H1 (cell line): ENCODE results near the gene SIDT1. TPM values are rescaled to one million over a fixed set of nuclear protein-coding genes. Genes with fewer than 3 reads are reported as not detected.

Source experiments
- CTCF ChIA-PET: fragments of 300-600 bp; sonication (Branson Sonifier 250); formaldehyde crosslinking; loops from one replicate; lab custom pipeline; 2021; ENCODE audit not compliant: partially characterized antibody; lab: Charles Lee
- POLR2A ChIA-PET: fragments of 300-600 bp; sonication (Branson Sonifier 250); formaldehyde crosslinking; loops from one replicate; lab custom pipeline; 2021; ENCODE audit warnings: inconsistent platforms; ENCODE audit not compliant: partially characterized antibody; lab: Charles Lee
- DNase-seq, 2 experiments: peaks; one replicate each; pipeline versions ENCODE4 v3.0.0 to v3.0.0-alpha.2; 2010 to 2022; ENCODE audit warnings: low spot score in 2 of 2, low read depth in 1 of 2, mixed read lengths in 1 of 2
- FAIRE-seq: peaks from 2 replicates; lab custom pipeline; 2011; peaks lifted over from hg19 to GRCh38; lab: Jason Lieb, UNC
- H2AFZ ChIP-seq: 2 replicates; pipeline ENCODE4 v1.8.1; 2012; ENCODE audit warnings: low read length, inconsistent platforms
- H2AK5ac ChIP-seq: 2 replicates; pipeline ENCODE4 v1.6.1; 2013; ENCODE audit warnings: low read depth, low read length
- H2BK120ac ChIP-seq: replicated peaks from 2 replicates; pipeline ENCODE3; 2013; ENCODE audit warnings: low read depth, low read length, inconsistent platforms
- H2BK12ac ChIP-seq: 2 replicates; pipeline ENCODE4 v1.6.1; 2013; ENCODE audit warnings: low read depth, low read length
- H2BK15ac ChIP-seq: 2 replicates; pipeline ENCODE4 v1.6.1; 2013; ENCODE audit warnings: low read length
- H2BK20ac ChIP-seq: 2 replicates; pipeline ENCODE4 v1.6.1; 2013; ENCODE audit warnings: low read length
- H2BK5ac ChIP-seq: 2 replicates; pipeline ENCODE4 v1.6.1; 2013; ENCODE audit warnings: low read depth, low read length
- H3K14ac ChIP-seq: 2 replicates; pipeline ENCODE4 v1.6.1; 2013; ENCODE audit warnings: inconsistent platforms; ENCODE audit not compliant: insufficient read length
- H3K18ac ChIP-seq: 2 replicates; pipeline ENCODE4 v1.6.1; 2013; ENCODE audit warnings: low read length; ENCODE audit errors: extremely low read depth
- H3K23ac ChIP-seq: 2 replicates; pipeline ENCODE4 v1.6.1; 2013; ENCODE audit warnings: inconsistent platforms; ENCODE audit not compliant: insufficient read length
- H3K23me2 ChIP-seq: 2 replicates; pipeline ENCODE4 v1.6.1; 2013; ENCODE audit warnings: low read depth, low read length
- H3K27ac ChIP-seq: 2 replicates; pipeline ENCODE4 v1.6.1; 2011; ENCODE audit warnings: low read depth, low read length, inconsistent platforms
- H3K27me3 ChIP-seq, 4 experiments: replicated peaks in 1 of 4; 1 replicate in 1 of 4; 2 replicates in 3 of 4; pipeline versions ENCODE4 v1.6.1 to v1.8.1; 2011 to 2013; ENCODE audit warnings: low read length in 3 of 4, mild to moderate bottlenecking in 3 of 4, inconsistent platforms in 2 of 4, mixed read lengths in 2 of 4, moderate library complexity in 1 of 4; ENCODE audit not compliant: control insufficient read depth in 3 of 4, insufficient read depth in 3 of 4; ENCODE audit errors: extremely low read depth in 1 of 4
- H3K36me3 ChIP-seq, 4 experiments: 2 replicates each; pipeline versions ENCODE4 v1.6.1 to v1.8.1; 2011 to 2013; ENCODE audit warnings: mild to moderate bottlenecking in 4 of 4, low read length in 3 of 4, moderate library complexity in 2 of 4, control low read depth in 1 of 4, inconsistent platforms in 1 of 4; ENCODE audit not compliant: insufficient read depth in 4 of 4, control insufficient read depth in 2 of 4
- H3K4ac ChIP-seq: replicated peaks from 2 replicates; pipeline ENCODE3; 2013; ENCODE audit warnings: low read length, low read depth, mixed read lengths, inconsistent platforms; ENCODE audit not compliant: insufficient read length
- H3K4me1 ChIP-seq, 4 experiments: replicated peaks in 1 of 4; 1 replicate in 1 of 4; 2 replicates in 3 of 4; pipeline versions ENCODE4 v1.6.1 to v1.8.1; 2011 to 2013; ENCODE audit warnings: low read length in 3 of 4, inconsistent platforms in 2 of 4, mixed read lengths in 1 of 4; ENCODE audit not compliant: insufficient read depth in 4 of 4, control insufficient read depth in 3 of 4
- H3K4me2 ChIP-seq, 2 experiments: 2 replicates each; pipeline versions ENCODE4 v1.6.1 to v1.8.1; 2011 to 2013; ENCODE audit warnings: low read depth in 2 of 2, low read length in 2 of 2, control low read depth in 1 of 2, inconsistent platforms in 1 of 2, mild to moderate bottlenecking in 1 of 2; ENCODE audit not compliant: insufficient read depth in 1 of 2
- H3K4me3 ChIP-seq, 4 experiments: fragments of 200-600, 300-600 bp in 1 of 4; sonication (generic), shearing (Covaris generic), sonication (Bioruptor Twin) in 1 of 4; 2 replicates each; pipeline versions ENCODE4 v1.5.1 to v1.8.1; 2011 to 2016; ENCODE audit warnings: low read length in 4 of 4, low read depth in 3 of 4, control low read depth in 2 of 4, inconsistent platforms in 2 of 4, mild to moderate bottlenecking in 2 of 4, mixed read lengths in 1 of 4, moderate library complexity in 1 of 4; ENCODE audit not compliant: insufficient read depth in 2 of 4; ENCODE audit errors: extremely low read depth in 1 of 4
- H3K56ac ChIP-seq: replicated peaks from 2 replicates; pipeline ENCODE3; 2013; ENCODE audit warnings: low read depth, mild to moderate bottlenecking, mixed read lengths, low read length, inconsistent platforms; ENCODE audit not compliant: insufficient read length
- H3K79me1 ChIP-seq: 2 replicates; pipeline ENCODE4 v1.6.1; 2013; ENCODE audit warnings: low read depth, low read length, control low read depth
- H3K79me2 ChIP-seq, 2 experiments: 2 replicates each; pipeline versions ENCODE4 v1.6.1 to v1.8.1; 2012 to 2013; ENCODE audit warnings: low read length in 2 of 2, mild to moderate bottlenecking in 2 of 2, inconsistent platforms in 1 of 2; ENCODE audit not compliant: insufficient read depth in 2 of 2, control insufficient read depth in 1 of 2
- H3K9ac ChIP-seq, 4 experiments: replicated peaks in 1 of 4; 1 replicate in 1 of 4; 2 replicates in 3 of 4; pipeline versions ENCODE4 v1.6.1 to v1.8.1; 2011 to 2013; ENCODE audit warnings: low read depth in 3 of 4, low read length in 3 of 4, control low read depth in 2 of 4, mild to moderate bottlenecking in 2 of 4, moderate library complexity in 2 of 4, inconsistent platforms in 1 of 4; ENCODE audit errors: extremely low read depth in 1 of 4
- H3K9me3 ChIP-seq, 2 experiments: 2 replicates each; pipeline versions ENCODE4 v1.6.1 to v1.8.1; 2012 to 2013; ENCODE audit warnings: mild to moderate bottlenecking in 2 of 2, moderate library complexity in 2 of 2, control low read depth in 1 of 2, inconsistent platforms in 1 of 2, low read depth in 1 of 2, low read length in 1 of 2, mixed read lengths in 1 of 2; ENCODE audit not compliant: insufficient read depth in 2 of 2
- H4K20me1 ChIP-seq, 2 experiments: replicated peaks in 1 of 2; 2 replicates each; pipeline versions ENCODE3 to v1.8.1; 2011 to 2013; ENCODE audit warnings: inconsistent platforms in 2 of 2, low read length in 2 of 2, mild to moderate bottlenecking in 1 of 2; ENCODE audit not compliant: insufficient read depth in 2 of 2, control insufficient read depth in 1 of 2
- H4K5ac ChIP-seq: 2 replicates; pipeline ENCODE4 v1.6.1; 2013; ENCODE audit warnings: low read length, low read depth, mixed read lengths, inconsistent platforms; ENCODE audit not compliant: insufficient read length
- H4K8ac ChIP-seq: 2 replicates; pipeline ENCODE4 v1.8.0; 2013; ENCODE audit warnings: mild to moderate bottlenecking, moderate library complexity, low read length, inconsistent platforms; ENCODE audit not compliant: insufficient read depth; ENCODE audit errors: extremely low read depth
- H4K91ac ChIP-seq: replicated peaks from 2 replicates; pipeline ENCODE3; 2013; ENCODE audit warnings: low read length, mixed read lengths, inconsistent platforms; ENCODE audit not compliant: insufficient read length
- CHD1 ChIP-seq: IDR thresholded peaks from 2 replicates; pipeline ENCODE4 v1.6.1; 2012; ENCODE audit warnings: low read depth, low read length, improper control_type of control experiment
- EZH2 ChIP-seq: fragments of 200-600 bp; sonication (generic); IDR thresholded peaks from 2 replicates; pipeline ENCODE4 v1.7.1; 2012; ENCODE audit warnings: low read depth, mild to moderate bottlenecking, moderate library complexity, low read length, inconsistent platforms; ENCODE audit not compliant: severe bottlenecking
- GTF2F1 ChIP-seq: IDR thresholded peaks from 2 replicates; pipeline ENCODE4 v1.6.1; 2012; ENCODE audit warnings: low read depth, low read length, improper control_type of control experiment, borderline replicate concordance
- HDAC6 ChIP-seq: IDR thresholded peaks from one replicate; pipeline ENCODE4 v1.7.1; 2012; ENCODE audit warnings: low read depth, mild to moderate bottlenecking, inconsistent platforms, low read length, moderate library complexity
- KDM4A ChIP-seq: IDR thresholded peaks from one replicate; pipeline ENCODE4 v1.7.1; 2012; ENCODE audit warnings: low read depth, mild to moderate bottlenecking, moderate library complexity, low read length, inconsistent platforms; ENCODE audit not compliant: severe bottlenecking
- KDM5A ChIP-seq: fragments of 200-600 bp; IDR thresholded peaks from 2 replicates; pipeline ENCODE4 v1.7.1; 2012; ENCODE audit warnings: mild to moderate bottlenecking, low read length, inconsistent platforms, mixed read lengths
- MAFK ChIP-seq: IDR thresholded peaks from 2 replicates; pipeline ENCODE4 v1.6.1; 2012; ENCODE audit warnings: low read depth, mild to moderate bottlenecking, improper control_type of control experiment, low read length
- POLR2A ChIP-seq, 2 experiments: IDR thresholded peaks; 1 replicate in 1 of 2; 2 replicates in 1 of 2; pipeline ENCODE4 v1.6.1; 2011; ENCODE audit warnings: low read depth in 2 of 2, low read length in 2 of 2, mild to moderate bottlenecking in 2 of 2; ENCODE audit errors: control extremely low read depth in 1 of 2
- RAD21 ChIP-seq, 2 experiments: IDR thresholded peaks in 1 of 2; conservative IDR thresholded peaks in 1 of 2; 2 replicates each; pipeline ENCODE4 v1.6.1; 2011; ENCODE audit warnings: low read depth in 2 of 2, low read length in 2 of 2, improper control_type of control experiment in 1 of 2, inconsistent platforms in 1 of 2, mild to moderate bottlenecking in 1 of 2, moderate library complexity in 1 of 2
- RXRA ChIP-seq: IDR thresholded peaks from 2 replicates; pipeline ENCODE4 v1.6.1; 2011; ENCODE audit warnings: low read depth, mild to moderate bottlenecking, low read length, moderate library complexity; ENCODE audit not compliant: insufficient read depth
- SIN3A ChIP-seq, 2 experiments: IDR thresholded peaks in 1 of 2; conservative IDR thresholded peaks in 1 of 2; 2 replicates each; pipeline ENCODE4 v1.6.1; 2011 to 2012; ENCODE audit warnings: low read length in 2 of 2, improper control_type of control experiment in 1 of 2, low read depth in 1 of 2, mild to moderate bottlenecking in 1 of 2
- SUZ12 ChIP-seq: fragments of 200-600 bp; sonication (generic); IDR thresholded peaks from 2 replicates; pipeline ENCODE4 v1.6.1; 2012; ENCODE audit warnings: mild to moderate bottlenecking, inconsistent platforms, low read length, moderate library complexity, mixed read lengths
- TAF1 ChIP-seq: IDR thresholded peaks from 2 replicates; pipeline ENCODE4 v1.6.1; 2011; ENCODE audit warnings: mild to moderate bottlenecking, low read depth, low read length
- TEAD4 ChIP-seq: IDR thresholded peaks from 2 replicates; pipeline ENCODE4 v1.6.1; 2012; ENCODE audit warnings: low read depth, low read length, inconsistent platforms, mixed read lengths
- WGBS, 2 experiments: shearing (Covaris generic) in 1 of 2; methylation state at CpG; one replicate each; pipeline versions ENCODE4 v1.1.6 to v1.1.7; 2013 to 2015; ENCODE audit warnings: low lambda C conversion rate in 2 of 2, mixed read lengths in 2 of 2, inconsistent platforms in 1 of 2, low coverage in 1 of 2, missing lambda C conversion rate in 1 of 2; ENCODE audit not compliant: insufficient replicate concordance in 2 of 2, insufficient coverage in 1 of 2, insufficient read length in 1 of 2; ENCODE audit errors: extremely low coverage in 1 of 2, missing lambda C conversion rate in 1 of 2; 5-methylcytosine and 5-hydroxymethylcytosine counted together
- polyA plus RNA-seq, 7 experiments: library from polyadenylated mRNA; depleted of rRNA in 3 of 7; stranded (reverse) in 5 of 7; unstranded in 2 of 7; fragments of >200 nt in 5 of 7; fragments of 200-250 nt in 2 of 7; gene quantifications; 1 replicate in 5 of 7; 2 replicates in 1 of 7; 4 replicates in 1 of 7; pipeline versions ENCODE4 v1.2.1 to v1.2.3, GENCODE V29; 2011 to 2013; ENCODE audit warnings: missing spikeins in 2 of 7, mixed read lengths in 2 of 7
- total RNA-seq: library from RNA; stranded (reverse); fragmentation: NEBNext Ultra II Directional; extraction: Animal tissue kit (Norgen Biotek cat#: 25700); gene quantifications from 2 replicates; pipeline ENCODE4 v1.2.1, GENCODE V29; 2021

The SIDT1 gene
- total and polyA plus RNA-seq, 2 of the 8 experiments (the other 6 are each of a cell fraction or from before 2014, with no cell fraction given), result 0.06 TPM; not detected in 1

DNA sequence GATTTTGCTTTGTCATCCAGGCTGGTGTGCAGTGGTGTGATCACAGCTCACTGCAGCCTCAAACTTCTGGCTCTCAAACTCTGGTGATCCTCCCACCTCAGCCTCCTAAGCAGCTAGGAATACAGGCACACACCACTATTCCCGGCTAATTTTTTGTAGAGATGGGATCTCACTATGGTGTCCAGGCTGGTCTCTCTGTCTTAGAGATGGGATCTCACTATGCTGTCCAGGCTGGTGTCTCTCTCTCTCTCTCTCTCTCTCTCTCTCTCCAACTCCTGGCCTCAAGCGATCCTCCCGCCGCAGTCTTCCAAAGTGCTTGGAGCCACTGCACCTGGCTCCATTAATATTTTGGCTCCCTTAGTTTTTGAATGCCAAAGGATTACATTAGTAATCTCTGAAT is 146.4 kb downstream of the SIDT1 start:
- no peaks in the 10 kb centered on the region for H3K79me1 ChIP-seq
- H2BK12ac ChIP-seq, result no peak overlapping the region
- peaks cover 0 to 5% (median 1%) of the 10 kb centered on the region in 4 experiments; a peak in 3 of 8 replicates for H3K36me3 ChIP-seq
- H4K91ac ChIP-seq, result no peak overlapping the region
- 97% methylated on average over 4 of the region's 4 CpGs; no CpG with 5 or more reads in 1 of the 2 experiments for WGBS, 2 experiments
- H3K9me3 ChIP-seq, result no peaks in the 10 kb centered on the region
- POLR2A ChIA-PET, result interaction anchor here (0.7 kb wide), 1 partner anchor 209 kb away, joined by 3 read pairs; no protein-coding TSS in a partner anchor
- no peaks in the 10 kb centered on the region for H3K23me2 ChIP-seq
- no peak overlapping the region for H3K9ac ChIP-seq
- H4K5ac ChIP-seq, result no peak overlapping the region
- H4K20me1 ChIP-seq, result no peaks in the 10 kb centered on the region
- no peaks in the 10 kb centered on the region for H3K27me3 ChIP-seq
- TF ChIP-seq KDM4A, result no peak
- no peak for TF ChIP-seq EZH2
- TF ChIP-seq CHD1, result no peak
- no peak for TF ChIP-seq GTF2F1
- TF ChIP-seq TEAD4, result no peak
- no peak for TF ChIP-seq SUZ12
- no peak for TF ChIP-seq RXRA
- no peak for TF ChIP-seq TAF1
- TF ChIP-seq RAD21 (IDR thresholded peaks at IDR 0.05 in 1 of 2, conservative IDR thresholded peaks at IDR 0.05 in 1 of 2; ENCODE audit: low read depth in 2 of 2, low read length in 2 of 2), result no peak
- TF ChIP-seq SIN3A (conservative IDR thresholded peaks at IDR 0.05 in 1 of 2, IDR thresholded peaks at IDR 0.05 in 1 of 2; ENCODE audit: low read depth in 1 of 2, low read length in 2 of 2), result no peak
- no peak for TF ChIP-seq MAFK
- TF ChIP-seq POLR2A (IDR thresholded peaks at IDR 0.05; ENCODE audit: control extremely low read depth in 1 of 2, low read depth in 2 of 2, low read length in 2 of 2), result no peak
- no peak for TF ChIP-seq HDAC6
- no peak for TF ChIP-seq KDM5A
- H3K14ac ChIP-seq, result no peak overlapping the region
- CTCF ChIA-PET, result interaction anchor here (0.7 kb wide), 1 partner anchor 48 kb away, joined by 3 read pairs; no protein-coding TSS in a partner anchor
- H3K18ac ChIP-seq, result no peak overlapping the region
- H2AFZ ChIP-seq, result no peak overlapping the region
- H3K4me2 ChIP-seq, result no peak overlapping the region
- no peak overlapping the region for H3K56ac ChIP-seq
- H3K23ac ChIP-seq, result no peak overlapping the region
- no peak overlapping the region for H2BK20ac ChIP-seq
- H2BK120ac ChIP-seq, result no peak overlapping the region
- H3K4me1 ChIP-seq, result peaks cover 0 to 4% (median 4%) of the 10 kb centered on the region in 4 experiments; a peak in 2 of 7 replicates
- H3K79me2 ChIP-seq, result peaks cover 0 to 2% of the 10 kb centered on the region in 2 experiments; a peak in 1 of 4 replicates
- no peak overlapping the region for H3K4ac ChIP-seq
- no peak overlapping the region for H2BK5ac ChIP-seq
- DNase-seq (peak in 1 of 2 experiments; percentile 19), FAIRE-seq (no peak)
- no peak overlapping the region for H3K4me3 ChIP-seq
- no peak overlapping the region for H2AK5ac ChIP-seq
- no peak overlapping the region for H2BK15ac ChIP-seq
- H4K8ac ChIP-seq, result no peak overlapping the region
- H3K27ac ChIP-seq, result no peak overlapping the region
